Activated effector memory CD4-positive, alpha-beta T cell treated with anti-CD3 and anti-CD28 coated beads, Interleukin-2, amount 50 U/mL, for 16 hours (primary cell): ENCODE measurements around the gene VAT1.
"Not testable (repeated sequence)": the region's sequence is repeated elsewhere in the genome, so short reads cannot be mapped to it uniquely, and the experiment has no call there.

Source experiments
- DNase-seq: peaks from one replicate; pipeline ENCODE4 v3.0.0-alpha.2; 2020

The VAT1 gene

DNA sequence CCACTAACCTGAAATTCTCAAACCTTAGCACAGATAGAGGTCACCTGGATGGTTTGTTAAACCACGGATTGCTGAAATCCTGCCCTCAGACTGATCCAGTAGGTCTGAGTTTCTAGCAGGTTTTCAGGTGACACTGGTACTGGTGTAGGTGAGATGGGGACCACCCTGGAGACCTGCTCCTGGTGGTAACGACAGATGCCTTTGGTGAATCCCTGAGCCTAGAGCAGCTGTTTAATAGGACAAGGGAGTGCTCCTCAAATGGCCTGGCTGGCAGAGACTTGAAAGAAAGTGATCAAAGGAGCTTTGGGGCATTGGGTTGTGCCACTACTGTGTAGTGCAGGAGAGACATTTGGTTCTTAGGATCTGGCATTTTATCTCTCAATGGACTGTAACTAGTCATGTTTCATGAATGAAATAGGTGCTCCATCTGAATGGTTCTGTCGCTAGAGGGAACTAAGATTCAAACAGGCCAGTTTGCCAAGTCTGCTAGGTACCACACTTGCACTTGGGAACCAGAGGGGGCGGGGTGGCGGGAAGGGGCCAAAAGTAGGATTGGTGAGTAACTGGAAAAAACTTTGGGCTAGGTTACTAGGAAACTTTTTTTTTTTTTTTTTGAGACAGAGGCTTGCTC lies 18.5 kb downstream of the VAT1 start:
- DNase-seq, result no peak

DNA sequence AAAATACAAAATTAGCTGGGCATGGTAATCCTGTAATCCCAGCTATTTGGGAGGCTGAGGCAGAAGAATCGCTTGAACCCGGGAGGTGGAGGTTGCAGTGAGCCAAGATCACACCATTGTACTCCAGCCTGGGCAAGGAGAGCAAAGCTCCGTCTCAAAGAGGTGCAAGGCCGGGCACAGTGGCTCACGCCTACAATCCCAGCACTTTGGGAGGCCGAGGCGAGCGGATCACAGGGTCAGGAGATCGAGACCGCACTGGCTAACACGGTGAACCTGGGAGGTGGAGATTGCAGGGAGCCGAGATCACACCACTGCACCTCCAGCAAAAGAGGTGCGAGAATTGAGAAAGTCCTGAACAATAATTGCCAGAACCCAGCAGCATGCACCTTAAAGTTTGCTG lies 21.3 kb downstream of the VAT1 start:
- not testable (repeated sequence) for DNase-seq

DNA sequence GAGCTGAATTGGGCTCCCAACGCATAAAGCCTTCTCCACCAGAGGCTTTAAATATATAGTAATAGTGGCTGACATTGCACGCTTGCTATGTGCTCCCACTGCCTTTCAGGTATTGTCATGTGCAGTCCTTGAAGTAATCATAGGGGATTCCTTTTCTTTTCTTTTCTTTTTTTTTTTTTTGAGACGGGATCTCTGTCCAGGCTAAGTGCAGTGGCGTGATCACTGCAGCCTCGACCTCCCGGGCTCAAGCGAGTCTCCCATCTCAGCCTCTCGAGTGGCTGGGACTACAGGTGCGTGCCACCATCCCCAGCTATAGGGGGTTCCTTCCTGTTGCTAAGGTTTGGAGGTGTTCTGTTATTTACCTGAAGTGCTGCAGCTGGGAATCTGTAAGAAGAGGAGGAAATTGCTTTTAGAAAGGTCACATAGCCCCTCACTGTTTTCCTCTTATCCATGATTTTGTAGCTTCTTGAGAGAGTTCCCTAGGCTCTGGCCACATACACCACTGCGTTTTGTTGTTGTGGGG lies 23.1 kb downstream of the VAT1 start:
- DNase-seq, result no peak

DNA sequence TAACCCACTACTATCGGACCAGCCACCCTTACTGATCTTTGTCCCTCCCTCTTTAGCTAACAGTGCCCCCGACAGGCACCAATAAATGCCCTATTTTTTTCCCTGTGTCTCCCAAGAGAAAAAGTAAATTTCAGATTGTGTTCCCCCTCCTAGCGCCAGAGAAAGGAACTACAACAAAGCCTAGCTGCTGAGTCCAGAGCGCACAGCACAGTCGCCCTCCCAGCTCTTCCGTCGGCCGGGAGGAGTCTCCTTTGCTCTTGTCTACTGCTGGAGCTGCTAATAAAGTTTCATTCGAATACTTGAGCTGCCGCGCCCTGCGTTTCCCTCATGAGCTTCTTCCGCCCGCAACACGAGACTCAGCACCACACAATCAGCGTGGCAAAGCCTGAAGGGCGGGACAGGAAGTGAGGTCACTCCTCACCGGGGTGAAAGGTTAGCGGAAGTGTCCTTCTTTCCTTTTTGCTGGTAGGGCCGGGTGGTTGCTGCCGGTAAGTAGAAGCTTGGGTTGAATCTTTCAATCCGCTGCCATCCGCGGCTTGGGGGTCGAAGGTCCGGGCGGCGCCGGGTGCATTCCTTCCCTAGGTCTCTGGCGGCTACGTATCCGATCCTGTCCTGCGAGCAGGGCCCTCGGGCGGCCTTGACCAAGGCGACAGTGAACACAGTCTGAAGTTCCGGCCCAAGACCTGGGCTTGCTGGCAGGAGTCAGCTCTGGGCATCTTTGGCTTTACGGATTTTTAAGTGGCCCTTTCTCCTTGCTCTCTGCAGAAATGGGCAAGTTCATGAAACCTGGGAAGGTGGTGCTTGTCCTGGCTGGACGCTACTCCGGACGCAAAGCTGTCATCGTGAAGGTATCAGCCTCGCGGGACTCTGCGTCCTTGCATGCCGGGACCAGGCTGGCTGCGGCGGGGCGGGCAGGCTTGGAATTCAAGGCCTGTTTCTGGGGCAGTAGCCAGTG lies 23.9 kb downstream of the VAT1 start, which contains the start of gene RPL27:
Gene RPL27 (plus strand): TSS at position 436 of the 955 bp plus-strand sequence. CDS start 332 bp downstream, at position 768.
- DNase-seq, result peak; percentile 99

DNA sequence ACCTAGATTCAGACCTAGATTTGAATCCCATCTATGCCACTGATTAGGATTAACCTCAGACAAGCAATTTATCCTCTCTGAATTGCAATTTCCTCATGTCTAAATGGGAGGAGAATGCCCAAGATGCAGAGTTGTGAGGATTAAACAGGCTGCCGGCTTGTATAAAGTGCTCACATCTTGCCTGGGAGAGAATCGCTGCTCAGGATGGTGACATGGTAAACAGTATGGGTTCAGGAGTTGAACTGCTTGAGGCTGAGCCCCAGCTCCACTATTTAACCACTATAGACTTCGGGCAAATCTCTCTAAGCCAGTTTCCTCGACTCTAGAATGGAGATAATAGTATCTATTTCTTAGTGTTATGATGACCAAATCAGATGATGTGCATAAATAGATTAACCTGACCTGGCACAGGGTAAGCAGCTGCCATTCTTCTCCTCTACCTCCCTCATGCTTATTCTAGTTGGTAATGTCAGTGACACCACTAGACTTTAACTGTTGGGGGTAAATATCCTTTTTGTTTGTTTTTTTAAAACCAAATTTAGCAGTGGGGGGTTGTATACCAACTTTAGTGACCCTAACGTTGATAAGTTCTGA lies 24.7 kb downstream of the VAT1 start:
- DNase-seq, result no peak

DNA sequence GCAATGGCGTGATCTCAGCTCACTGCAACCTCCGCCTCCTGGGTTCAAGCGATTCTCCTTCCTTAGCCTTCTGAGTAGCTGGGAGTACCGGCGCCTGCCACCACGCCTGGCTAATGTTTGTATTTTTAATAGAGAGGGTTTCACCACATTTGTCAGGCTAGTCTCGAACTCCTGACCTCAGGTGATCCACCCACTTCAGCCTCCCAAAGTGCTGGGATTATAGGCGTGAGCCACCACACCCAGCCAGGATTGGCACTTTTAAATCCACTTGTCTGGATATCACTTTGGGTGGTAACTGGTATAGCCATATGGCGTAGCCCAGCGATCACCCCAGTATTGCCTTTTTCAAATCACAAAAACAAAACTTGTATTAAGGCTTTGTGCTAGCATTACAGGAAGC lies 28.3 kb downstream of the VAT1 start:
- DNase-seq, result not testable (repeated sequence)

DNA sequence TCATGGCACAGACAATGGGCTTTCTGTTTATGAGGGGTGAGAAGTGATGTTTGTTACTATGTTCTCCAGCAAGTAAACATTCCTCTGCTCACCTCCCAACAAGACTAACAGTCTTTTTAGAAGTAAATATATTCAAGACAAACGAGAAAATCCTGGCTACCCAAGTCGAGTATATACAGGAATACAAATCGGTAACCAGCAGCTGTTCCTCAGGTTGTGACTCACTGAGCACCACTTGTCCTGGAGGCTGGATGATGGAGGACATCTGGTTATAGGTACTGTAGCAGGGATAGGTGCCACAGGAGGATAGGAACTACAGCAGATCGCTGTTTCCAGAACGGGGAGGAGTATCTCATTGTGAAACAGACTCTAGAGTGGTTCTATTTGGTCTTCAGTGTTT lies 29.3 kb downstream of the VAT1 start:
- DNase-seq, result no peak

DNA sequence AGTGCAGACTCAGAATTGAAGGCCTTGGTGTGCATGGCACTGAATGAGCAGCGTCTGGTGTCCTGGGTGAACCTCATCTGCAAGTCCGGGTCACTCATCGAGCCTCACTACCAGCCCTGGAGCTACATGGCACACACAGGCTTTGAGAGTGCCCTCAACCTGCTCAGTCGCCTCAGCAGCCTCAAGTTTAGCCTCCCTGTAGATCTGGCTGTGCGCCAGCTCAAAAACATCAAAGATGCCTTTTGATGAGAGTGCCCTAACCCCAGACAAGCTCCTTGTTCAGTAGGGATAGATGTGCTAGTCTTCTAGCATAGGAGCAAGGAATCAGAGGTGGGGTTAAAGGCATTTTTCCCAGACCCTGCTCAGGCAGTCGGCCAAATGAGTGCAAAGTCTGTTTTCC lies 30.7 kb downstream of the VAT1 start:
- no peak for DNase-seq

DNA sequence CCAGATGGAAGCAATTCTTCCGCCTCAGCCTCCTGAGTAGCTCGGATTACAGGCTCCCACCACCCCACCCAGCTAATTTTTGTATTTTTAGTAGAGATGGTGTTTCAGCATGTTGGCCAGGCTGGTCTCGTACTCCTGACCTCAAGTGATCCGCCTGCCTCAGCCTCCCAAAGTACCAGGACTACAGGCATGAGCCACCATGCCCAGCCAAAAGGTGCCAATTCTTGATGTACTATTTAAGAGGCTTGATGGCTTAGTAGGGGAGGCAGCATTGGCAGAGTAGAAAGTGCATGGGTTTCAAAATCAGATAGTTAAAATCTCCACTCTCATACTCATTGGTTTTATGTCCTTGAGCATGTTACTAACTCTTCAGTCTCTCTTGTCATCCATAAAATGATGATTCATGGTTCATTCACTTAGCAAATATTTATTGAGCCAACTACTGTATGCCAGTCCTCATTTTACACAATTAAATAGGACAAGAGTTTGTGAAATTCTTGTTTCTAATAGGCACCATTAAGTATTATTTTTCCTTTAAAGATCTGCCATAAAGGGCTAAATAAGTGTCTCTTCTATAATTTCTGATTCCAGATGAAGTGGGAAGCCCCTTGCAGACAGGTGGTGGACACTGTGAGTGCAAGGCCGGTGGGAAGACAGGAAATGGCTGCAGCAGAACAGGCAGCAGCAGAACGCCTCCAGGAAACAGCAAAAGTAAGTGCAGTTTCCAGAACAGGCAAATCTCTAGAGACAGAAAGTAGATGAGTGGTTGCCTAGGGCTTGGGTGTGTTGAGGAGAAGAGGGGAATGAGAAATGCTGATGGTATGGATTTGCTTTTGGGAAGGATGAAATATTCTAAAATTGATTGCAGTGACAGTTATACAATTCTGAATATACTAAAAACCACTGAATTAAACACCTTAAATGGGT lies 32.2 kb downstream of the VAT1 start:
- DNase-seq, result no peak

DNA sequence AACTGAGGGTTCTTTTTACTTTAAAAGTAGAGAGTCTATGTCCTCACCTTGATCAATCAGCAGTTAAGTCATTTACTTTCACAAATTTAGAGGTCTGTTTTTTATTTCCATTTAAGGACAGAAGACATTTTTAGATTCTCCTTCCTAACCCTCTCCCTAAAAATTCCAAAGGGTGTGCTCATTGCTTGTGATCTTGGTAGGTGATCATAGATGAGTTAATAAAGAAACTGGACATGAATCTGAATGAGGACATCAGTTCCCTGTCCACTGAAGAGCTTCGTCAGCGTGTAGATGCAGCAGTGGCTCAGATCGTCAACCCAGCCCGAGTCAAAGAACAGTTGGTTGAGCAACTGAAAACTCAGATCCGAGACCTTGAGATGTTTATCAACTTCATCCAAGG lies 33.0 kb downstream of the VAT1 start:
- DNase-seq, result peak; percentile 21

DNA sequence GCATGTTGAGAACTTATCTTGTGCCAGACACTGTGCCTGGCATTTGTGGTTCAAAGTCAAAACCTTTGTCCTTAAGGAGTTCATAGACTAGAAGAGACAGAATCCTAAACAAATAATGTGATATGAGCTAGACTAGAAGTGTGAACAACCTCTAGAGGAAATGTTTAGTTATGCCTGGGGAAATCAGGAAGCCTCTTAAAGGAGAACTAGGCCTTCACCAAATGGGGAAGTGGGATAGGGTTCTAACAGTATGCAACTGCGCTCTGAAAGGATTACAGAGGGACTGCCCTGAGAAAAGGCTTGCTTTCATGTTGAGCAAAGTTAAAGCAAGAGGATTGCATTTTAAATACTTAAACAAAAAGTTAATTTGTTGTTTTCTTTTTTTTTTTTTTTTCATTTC lies 37.0 kb downstream of the VAT1 start:
- DNase-seq, result no peak

DNA sequence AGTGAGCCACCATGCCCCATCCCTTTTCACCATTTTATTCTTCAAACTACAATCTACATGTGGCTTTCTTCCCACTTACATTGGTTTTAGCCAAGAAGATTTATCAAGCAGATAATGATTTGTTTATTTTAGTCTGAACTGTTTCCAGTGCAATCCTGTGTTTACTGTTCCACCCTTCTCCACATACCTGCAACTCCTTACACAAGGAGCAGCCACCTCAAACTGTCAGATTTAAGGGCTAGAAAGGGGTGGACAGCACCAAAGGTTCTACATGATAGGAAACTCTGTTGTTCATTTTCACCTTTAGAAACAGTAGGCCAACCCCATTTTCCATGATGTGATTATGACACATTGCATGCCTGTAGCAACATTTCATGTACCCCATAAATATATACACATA lies 39.9 kb downstream of the VAT1 start:
- no peak for DNase-seq

DNA sequence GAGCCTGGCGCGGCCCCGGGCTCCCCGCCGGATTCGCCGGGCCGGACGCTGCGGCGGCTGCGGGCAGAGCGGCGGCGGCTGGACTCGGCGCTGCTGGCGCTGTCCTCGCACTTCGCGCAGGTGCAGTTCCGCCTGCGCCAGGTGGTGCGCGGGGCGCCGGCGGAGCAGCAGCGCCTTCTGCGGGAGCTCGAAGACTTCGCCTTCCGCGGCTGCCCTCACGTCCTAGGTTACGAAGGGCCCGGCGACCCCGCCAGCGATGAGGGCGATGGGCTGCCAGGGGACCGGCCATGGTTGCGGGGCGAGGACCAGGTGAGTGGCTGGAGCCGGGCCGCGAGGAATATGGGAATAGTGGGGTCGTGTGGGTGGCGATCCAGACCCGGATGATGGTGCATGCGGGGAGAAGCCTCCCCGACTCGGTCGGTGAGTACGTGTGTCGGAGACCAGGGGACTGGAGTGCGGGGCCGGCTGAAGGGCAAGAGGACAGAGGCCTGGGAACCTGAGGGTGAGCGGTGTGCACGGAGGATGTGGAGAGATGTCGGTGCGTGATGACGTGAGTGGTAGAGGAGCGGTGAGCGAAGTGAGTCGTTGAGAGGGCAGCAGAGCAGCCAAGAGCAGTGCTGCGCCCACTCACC lies 41.3 kb downstream of the VAT1 start:
- peak; percentile 85 for DNase-seq

DNA sequence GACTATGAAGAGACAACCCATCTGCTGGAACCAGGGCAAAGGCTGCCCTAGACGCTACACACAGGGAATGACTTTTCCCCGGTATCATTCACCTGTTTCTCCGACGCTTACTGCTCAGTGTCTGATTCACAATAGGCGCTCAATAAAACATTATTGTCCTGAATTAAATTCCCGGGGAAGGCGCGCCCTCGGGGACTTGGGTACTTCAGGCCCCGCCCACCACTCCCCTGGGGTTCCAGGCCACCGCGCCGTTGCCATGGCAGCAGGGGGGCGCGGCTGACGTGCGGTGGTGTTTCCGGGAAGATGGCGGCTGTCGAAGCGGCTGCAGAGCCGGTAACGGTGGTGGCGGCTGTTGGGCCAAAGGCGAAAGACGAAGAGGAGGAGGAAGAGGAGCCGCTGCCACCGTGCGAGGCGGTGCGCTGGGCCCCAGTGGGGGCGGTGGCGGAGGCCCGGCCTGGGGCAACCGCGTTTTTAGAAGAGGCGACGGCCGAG lies 41.9 kb downstream of the VAT1 start, which contains the start of gene RUNDC1:
Gene RUNDC1 (plus strand): TSS at position 292 of the 492 bp plus-strand sequence. CDS start 12 bp downstream, at position 304.
- peak; percentile 97 for DNase-seq

DNA sequence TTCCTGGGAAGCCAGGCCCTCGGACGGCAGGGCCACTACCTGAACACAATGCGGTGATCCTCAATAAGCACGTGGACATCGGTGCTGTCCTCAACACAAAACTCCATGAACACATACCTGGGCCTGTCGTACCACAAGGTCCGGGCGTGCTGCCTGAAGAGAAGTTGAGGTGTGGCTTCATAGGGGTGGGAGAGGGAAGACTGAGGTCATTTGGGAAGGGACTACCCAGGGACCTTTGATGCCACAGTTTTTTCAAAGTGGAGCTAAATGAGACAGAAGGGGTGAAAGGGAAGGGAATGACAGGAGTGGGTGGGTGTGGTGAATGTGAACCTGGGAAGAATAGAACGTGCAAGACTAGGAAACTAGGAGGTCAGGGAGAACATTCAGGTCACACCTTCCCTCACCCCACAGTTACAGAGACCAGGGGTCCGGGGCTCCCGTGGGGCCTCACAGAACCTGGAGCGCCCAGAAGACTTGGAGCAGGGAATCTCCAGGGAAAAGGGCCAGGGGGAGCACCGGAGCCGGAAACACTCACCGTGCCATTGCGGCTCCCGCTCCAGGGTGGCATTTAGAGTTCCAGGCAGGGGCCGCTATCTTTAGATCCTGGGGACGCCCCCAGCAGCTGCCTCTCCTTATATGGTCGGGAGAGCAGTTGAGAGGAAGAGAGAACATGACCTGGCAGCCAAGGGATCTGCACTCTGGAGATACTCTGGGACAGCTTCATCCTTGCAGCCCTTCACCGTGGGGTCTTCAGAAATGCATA lies 42.5 kb downstream of the VAT1 start, which contains the start of gene PTGES3L:
Gene PTGES3L (minus strand): TSS at position 570 of the 763 bp plus-strand sequence. CDS start 27 bp downstream, at position 543.
- peak; percentile 66 for DNase-seq

DNA sequence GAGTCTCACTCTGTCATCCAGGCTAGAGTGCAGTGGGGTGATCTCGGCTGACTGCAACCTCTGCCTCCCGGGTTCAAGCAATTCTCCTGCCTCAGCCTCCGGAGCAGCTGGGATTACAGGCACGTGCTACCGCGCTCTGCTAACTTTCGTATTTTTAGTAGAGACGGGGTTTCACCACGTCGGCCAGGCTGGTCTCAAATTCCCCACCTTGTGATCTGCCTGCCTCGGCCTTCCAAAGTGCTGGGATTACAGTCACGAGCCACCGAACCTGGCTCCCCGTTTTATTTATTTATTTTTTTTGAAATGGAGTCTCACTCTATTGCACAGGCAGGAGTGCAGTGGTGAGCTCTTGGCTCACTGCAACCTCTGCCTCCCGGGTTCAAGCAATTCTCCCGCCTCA lies 46.5 kb downstream of the VAT1 start:
- DNase-seq, result peak; percentile 2

DNA sequence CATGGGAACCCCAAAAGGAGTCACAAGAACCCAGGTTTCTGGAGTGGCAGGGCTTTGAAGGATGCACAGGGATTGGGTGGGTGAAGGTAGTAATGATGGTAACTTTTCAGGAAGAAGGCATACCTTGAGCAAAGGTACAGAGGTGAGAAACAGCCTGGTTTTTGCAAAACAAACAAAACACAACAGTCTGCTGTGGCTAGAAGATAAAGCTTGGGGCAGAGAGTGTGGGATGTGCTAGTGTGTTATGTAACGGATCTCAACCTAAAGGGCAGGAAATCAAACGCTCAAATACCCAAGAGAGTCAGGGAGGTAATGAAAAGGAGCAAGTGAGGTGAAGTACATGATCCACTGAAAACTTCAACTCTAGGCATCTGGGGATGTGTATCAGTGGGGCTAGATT lies 46.9 kb downstream of the VAT1 start:
- peak; percentile 4 for DNase-seq

DNA sequence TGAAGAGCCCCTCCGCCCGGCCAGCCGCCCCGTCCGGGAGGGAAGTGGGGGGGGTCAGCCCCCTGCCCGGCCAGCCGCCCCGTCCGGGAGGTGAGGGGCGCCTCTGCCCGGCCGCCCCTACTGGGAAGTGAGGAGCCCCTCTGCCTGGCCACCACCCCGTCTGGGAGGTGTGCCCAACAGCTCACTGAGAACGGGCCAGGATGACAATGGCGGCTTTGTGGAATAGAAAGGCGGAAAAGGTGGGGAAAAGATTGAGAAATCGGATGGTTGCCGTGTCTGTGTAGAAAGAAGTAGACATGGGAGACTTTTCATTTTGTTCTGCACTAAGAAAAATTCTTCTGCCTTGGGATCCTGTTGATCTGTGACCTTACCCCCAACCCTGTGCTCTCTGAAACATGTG lies 48.9 kb downstream of the VAT1 start:
- not testable (repeated sequence) for DNase-seq

DNA sequence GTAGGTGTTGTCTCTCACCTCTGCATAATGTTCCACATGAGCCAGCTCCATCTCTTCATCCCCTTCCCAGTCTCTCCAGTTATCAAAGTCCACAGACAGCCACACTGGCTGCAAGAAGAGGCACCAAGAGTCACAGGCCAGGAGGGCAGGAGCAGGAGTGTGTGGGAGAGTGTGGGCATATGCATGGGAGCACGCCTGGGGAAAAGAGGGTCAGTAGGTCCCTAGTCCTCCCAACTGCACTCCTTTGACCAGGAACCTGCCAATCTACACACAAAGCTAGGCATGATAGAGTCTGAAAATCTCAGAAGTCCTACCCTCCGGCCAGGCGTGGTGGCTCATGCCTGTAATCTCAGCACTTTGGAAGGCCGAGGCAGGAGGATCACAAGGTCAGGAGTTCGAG lies 50.6 kb downstream of the VAT1 start:
- no peak for DNase-seq

DNA sequence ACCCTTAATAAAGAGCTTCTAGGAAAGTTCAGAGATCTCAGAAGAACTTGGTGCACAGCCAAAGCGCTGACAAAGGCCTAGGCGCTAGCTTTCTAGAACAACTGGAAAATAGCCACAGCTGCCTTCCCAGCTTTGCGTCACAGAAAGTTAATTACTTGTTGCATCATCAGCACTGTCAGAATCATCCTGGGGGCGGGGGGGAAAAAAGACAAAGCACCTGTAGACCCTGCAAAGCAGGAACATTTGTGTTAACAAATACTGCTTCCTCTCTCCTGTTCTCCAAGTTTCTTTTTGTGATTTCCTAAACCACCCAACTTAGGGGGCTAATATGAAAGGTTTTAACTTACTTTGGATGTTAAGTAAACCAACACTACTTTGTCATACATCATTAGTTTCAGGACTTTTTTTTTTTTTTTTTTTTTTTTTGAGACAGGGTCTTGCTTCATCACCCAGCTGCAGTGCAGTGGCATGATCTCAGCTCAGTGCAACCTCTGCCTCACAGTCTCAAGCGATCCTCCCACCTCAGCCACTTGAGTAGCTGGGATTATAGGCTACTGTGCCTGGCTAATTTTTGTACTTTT lies 53.1 kb downstream of the VAT1 start:
- DNase-seq, result no peak
